ENCODE results near the gene FADD.

The FADD gene

GRCh38 chr11:70202920-70203750, at the start of gene FADD:
TSS of gene FADD (plus strand) at chr11:70203296. CDS start at chr11:70203460, 164 bp downstream.
- peak; percentile 95 for DNase-seq

GRCh38 chr11:70155386-70155785, 47.7 kb upstream of the FADD start:
- DNase-seq, result no peak

GRCh38 chr11:70156291-70157037, 46.6 kb upstream of the FADD start:
- DNase-seq, result no peak

- DNase-seq, result no peak
Measured at GRCh38 chr11:70158201-70158600, 44.9 kb upstream of the FADD start.

GRCh38 chr11:70158757-70159389, 44.2 kb upstream of the FADD start:
- DNase-seq, result no peak

GRCh38 chr11:70159627-70160570, 43.2 kb upstream of the FADD start:
- DNase-seq, result no peak

DNA sequence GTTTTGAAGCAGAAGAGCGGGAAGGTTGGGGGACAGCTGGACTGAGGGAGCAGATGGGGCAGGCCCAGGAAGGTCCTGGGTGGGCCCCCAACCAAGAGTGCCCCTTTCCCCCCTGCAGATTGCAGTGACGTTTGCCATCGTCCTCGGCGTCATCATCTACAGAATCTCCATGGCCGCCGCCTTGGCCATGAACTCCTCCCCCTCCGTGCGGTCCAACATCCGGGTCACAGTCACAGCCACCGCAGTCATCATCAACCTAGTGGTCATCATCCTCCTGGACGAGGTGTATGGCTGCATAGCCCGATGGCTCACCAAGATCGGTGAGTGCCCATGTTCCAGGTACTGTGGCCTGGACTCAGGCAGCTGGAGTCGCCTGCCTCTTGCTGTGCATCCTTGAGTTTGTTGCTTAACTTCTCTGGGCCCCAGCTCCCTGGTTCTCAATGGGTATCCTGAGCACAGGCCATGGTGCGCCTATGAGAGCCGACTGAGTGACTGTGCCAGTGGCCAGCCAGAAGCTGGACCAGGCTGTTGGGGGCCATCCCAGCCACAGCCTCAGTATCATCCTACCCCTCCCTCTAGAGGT, 42.0 kb upstream of the FADD start:
- DNase-seq, result no peak

- DNase-seq, result no peak
Measured at GRCh38 chr11:70164705-70165104, 38.4 kb upstream of the FADD start.

GRCh38 chr11:70167120-70167519, 36.0 kb upstream of the FADD start:
- no peak for DNase-seq

GRCh38 chr11:70167723-70168404, 35.2 kb upstream of the FADD start:
- DNase-seq, result no peak

DNA sequence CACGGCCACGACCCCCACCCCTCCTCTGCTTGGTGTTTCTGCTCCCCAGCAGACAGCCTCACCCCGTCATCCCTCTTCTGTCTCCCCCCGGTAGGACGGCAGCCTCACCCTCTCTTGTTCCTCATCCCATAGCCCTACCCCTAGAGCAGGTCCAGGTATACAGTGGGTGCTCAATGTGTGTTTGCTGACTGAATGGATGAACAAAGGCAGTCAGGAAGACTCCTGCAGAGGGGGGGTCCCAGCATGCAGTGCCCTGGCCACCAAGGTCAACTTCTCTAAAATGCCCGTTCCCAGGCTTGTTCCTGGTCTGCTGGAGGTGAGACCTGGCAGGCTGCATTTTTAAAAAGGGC, 34.7 kb upstream of the FADD start:
- DNase-seq, result no peak

- DNase-seq, result no peak
Measured at GRCh38 chr11:70169127-70169526, 34.0 kb upstream of the FADD start.

DNA sequence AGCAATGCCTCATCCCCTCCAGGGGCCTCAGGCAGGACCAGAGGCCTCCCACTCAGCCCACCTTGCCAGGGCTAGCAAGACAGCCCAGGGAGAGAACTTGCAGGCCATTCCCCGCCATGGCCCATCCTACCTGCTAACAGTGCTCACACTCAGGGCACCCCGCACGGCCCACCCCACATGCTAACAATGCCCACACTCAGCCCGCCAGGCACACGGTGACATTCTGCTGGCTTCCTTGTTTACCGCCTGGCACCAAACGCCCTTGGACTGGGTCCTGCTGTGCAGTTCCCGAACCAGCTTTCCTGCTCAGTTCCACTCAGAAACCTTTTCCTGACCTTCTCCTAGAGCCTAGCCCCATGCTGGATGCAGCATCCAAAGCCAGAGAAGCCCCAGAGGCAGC, 33.5 kb upstream of the FADD start:
- DNase-seq, result no peak

DNA sequence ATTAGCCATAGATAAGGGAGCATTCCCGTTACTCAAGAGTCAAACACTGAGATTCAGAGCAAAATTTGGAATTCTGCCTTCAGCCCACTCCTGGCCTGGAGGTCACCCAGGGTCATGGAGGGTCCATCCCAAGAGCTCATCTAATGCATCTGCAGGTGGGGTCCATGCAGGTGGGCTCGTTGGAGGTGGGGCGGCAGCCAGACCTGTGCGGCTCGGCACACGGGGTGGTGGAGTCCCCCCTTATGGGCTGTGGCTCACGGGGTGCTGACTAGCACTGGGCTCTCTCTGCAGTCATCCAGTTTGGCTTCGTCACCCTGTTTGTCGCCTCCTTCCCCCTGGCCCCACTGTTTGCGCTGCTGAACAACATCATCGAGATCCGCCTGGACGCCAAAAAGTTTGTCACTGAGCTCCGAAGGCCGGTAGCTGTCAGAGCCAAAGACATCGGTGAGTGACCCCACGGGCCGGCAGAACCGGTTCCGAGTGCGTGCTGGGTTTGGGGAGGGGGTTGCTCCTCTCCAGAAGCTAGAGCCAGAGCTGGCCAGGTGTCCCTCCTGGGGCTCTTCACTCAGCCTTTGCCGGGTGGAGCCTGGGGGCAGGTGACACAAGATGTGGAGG, 32.4 kb upstream of the FADD start:
- no peak for DNase-seq

GRCh38 chr11:70173018-70173417, 30.1 kb upstream of the FADD start:
- no peak for DNase-seq

DNA sequence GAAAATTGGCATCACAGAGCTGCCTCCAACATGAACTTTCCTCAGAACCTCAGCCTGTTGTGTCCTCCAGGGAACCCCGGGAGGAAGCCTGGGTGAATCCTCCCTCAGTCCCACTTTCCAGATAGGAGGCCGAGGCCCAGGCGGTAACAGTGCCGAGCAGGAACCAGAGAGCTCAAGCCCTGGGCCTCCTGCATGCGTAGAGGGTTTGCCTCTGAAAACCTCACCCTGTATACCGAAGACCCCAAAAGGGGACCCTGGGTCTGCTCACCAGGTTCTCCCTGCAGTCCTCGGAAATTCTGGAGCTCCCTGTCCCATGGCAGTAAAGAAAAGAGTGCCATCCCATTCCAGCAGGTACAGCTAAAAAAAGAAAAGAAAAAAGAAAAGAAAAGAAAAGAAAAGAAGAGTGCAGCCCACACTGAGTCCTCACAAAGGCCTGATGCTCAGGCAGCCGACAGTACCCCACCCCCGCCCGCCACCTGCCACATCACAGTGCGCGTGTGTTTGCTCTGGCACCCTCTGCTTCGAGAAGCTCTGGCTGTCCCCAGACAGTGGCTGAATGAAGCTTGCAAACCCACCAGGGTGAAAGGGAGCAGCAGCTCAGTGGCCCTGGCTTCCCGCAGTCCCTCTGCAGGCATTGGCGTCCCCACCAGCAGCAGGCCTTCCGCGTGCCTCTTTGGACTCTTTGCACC, 28.4 kb upstream of the FADD start:
- no peak for DNase-seq

DNA sequence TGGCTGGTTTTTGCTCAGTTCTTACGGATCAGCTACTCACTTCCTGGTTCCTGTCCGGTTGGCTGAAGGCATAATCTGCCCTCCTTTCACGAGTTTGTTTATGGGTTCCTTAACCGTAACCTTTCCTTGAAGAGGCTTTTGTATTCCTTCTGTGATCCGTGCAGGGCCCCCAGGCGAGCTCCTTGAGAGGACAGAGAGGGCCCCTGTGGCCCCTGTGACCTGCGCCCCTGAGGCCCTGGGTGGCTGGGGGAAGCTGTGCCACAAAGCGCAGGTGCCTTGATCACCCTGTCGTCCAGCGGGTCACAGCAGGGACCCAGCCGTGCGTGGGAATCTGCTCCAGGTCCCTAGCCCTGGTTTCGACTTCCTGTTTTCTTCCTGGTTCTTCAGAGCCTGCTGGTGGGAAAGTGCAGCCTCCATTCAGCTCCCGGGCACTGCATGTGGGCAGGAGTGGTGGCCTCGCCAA, 27.8 kb upstream of the FADD start:
- no peak for DNase-seq

DNA sequence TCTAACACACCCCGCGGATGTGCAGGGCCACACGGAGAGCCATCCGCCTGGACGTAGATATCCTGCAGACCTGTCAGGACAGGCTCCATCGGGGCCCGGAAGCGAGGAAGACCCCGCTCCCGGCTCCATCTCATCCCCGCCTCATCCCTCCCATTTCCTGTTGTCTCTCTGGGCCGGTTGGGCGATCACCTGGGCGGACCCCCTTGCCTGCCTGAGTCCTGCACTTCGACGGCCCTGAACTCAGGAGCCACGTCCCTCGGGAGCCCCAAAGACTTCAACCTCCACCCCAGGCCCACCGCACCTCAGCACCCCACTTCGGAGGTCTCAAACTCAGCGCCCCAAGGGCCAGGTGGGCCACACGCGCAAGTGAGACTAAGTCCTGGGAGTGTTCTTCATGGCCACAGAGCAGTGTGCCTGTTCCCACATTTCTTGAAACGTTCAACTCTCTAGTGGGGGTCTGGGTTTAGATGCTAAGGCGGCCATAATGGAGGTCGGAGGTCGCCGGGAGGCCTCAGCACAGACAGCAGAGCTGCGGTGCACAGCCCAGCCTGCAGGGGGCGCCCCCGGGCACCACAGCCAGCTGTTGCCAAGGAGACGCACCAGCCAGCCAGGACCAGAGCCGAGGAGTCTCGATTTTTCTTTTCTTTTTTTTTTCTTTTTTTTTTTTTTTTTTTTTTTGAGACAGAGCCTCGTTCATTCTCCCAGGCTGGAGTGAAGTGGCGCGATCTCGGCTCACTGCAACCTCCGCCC, 26.0 kb upstream of the FADD start:
- peak; percentile 21 for DNase-seq

- no peak for DNase-seq
Measured at GRCh38 chr11:70180906-70181305, 22.2 kb upstream of the FADD start.

DNA sequence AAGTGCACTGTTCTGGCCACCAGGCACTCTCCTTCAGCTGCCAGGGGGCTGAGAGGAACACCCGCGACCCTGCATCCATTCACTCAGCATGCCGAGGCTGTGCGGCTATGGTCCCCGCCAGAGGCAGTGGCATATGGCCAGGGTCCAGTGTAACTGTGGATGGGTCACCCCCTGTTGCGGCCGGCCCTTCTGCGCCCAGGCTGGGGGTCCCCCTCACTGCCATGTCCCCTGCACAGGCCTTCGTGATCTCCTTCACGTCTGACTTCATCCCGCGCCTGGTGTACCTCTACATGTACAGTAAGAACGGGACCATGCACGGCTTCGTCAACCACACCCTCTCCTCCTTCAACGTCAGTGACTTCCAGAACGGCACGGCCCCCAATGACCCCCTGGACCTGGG, 20.8 kb upstream of the FADD start:
- no peak for DNase-seq
